WERI-Rb-1 (cell line): Measurements from ENCODE around the gene RBM18.
A peak's percentile ranks its signal among the peaks of the same experiment; 100 is the strongest.

Experiments
- DNase-seq: peaks from one replicate; pipeline ENCODE4 v3.0.0-alpha.2; 2020
- H3K27ac ChIP-seq: fragments of 250-450 bp; sonication (Bioruptor Pico); 2 replicates; pipeline ENCODE4 v1.5.1; 2020; ENCODE audit warnings: mild to moderate bottlenecking, moderate library complexity
- H3K27me3 ChIP-seq: fragments of 250-450 bp; sonication (Bioruptor Pico); 2 replicates; pipeline ENCODE4 v1.5.1; 2021; ENCODE audit warnings: mild to moderate bottlenecking, low read depth, moderate library complexity; ENCODE audit not compliant: insufficient read depth, severe bottlenecking
- H3K36me3 ChIP-seq: fragments of 250-450 bp; sonication (Bioruptor Pico); 2 replicates; pipeline ENCODE4 v1.5.1; 2020; ENCODE audit warnings: mild to moderate bottlenecking, moderate library complexity
- H3K4me3 ChIP-seq: 2 replicates; pipeline ENCODE4 v1.5.1; 2011; ENCODE audit warnings: low read depth, mild to moderate bottlenecking, control low read depth, low read length
- H3K9me3 ChIP-seq: fragments of 250-450 bp; sonication (Bioruptor Pico); 2 replicates; pipeline ENCODE4 v1.5.1; 2021; ENCODE audit warnings: mild to moderate bottlenecking, moderate library complexity; ENCODE audit not compliant: severe bottlenecking
- CTCF ChIP-seq: IDR thresholded peaks from 2 replicates; pipeline ENCODE4 v1.5.1; 2011; ENCODE audit warnings: low read depth, mild to moderate bottlenecking, control low read depth, inconsistent platforms, low read length

Gene RBM18

GRCh38 chr9:122264360-122265148, at the start of gene RBM18, which contains the start of gene MRRF:
TSS of gene RBM18 (minus strand) at chr9:122264840. CDS start at chr9:122261492, 3,348 bp downstream.
TSS of gene MRRF (plus strand) at chr9:122264882. CDS start at chr9:122270892, 6,010 bp downstream.
- DNase-seq = peak; percentile 96

GRCh38 chr9:122314165-122314564, 49.5 kb upstream of the RBM18 start:
- Histone ChIP-seq H3K36me3 (peaks cover 36% of the 10 kb centered on the region), H3K9me3 (no peaks in the 10 kb centered on the region), H3K27me3 (no peaks in the 10 kb centered on the region), H3K4me3 (no peak overlapping the region), H3K27ac (no peak overlapping the region)
- DNase-seq = no peak
- no peak for TF ChIP-seq CTCF

More at GRCh38 chr9:122264360-122265148, at the start of gene RBM18, which contains the start of gene MRRF:
- no peaks in the 10 kb centered on the region for H3K27me3 ChIP-seq
- H3K36me3 ChIP-seq = peaks cover 34% of the 10 kb centered on the region
- peak within 1 kb of the TSS; percentile 87 for H3K27ac ChIP-seq
- H3K4me3 ChIP-seq = peak within 1 kb of the TSS; percentile 90
- TF ChIP-seq CTCF = peak; percentile 16; the same call in 1 of the 2 replicates
- no peaks in the 10 kb centered on the region for H3K9me3 ChIP-seq

- TF ChIP-seq CTCF = no peak
- Histone ChIP-seq H3K9me3 (no peaks in the 10 kb centered on the region), H3K4me3 (no peak overlapping the region), H3K36me3 (peaks cover 40% of the 10 kb centered on the region), H3K27ac (no peak overlapping the region), H3K27me3 (no peaks in the 10 kb centered on the region)
- DNase-seq = no peak
These were observed 45.2 kb upstream of the RBM18 start for GRCh38 chr9:122309861-122310260.

GRCh38 chr9:122307925-122308324, 43.3 kb upstream of the RBM18 start:
- H3K36me3 ChIP-seq = peaks cover 21% of the 10 kb centered on the region
- no peak overlapping the region for H3K4me3 ChIP-seq
- H3K9me3 ChIP-seq = no peaks in the 10 kb centered on the region
- no peak for TF ChIP-seq CTCF
- H3K27me3 ChIP-seq = no peaks in the 10 kb centered on the region
- no peak for DNase-seq
- H3K27ac ChIP-seq = no peak overlapping the region

GRCh38 chr9:122307061-122307460, 42.4 kb upstream of the RBM18 start:
- no peaks in the 10 kb centered on the region for H3K27me3 ChIP-seq
- no peaks in the 10 kb centered on the region for H3K9me3 ChIP-seq
- peaks cover 20% of the 10 kb centered on the region for H3K36me3 ChIP-seq
- no peak for DNase-seq
- no peak overlapping the region for H3K4me3 ChIP-seq
- no peak for TF ChIP-seq CTCF
- no peak overlapping the region for H3K27ac ChIP-seq
